Tibial artery (tissue), 4 donors: ENCODE measurements around the gene COG4.

Source experiments
- DNase-seq, 2 donors: peaks; one replicate each; pipeline ENCODE4 v3.0.0-alpha.2; 2019
- H3K27ac ChIP-seq, 2 donors: fragments of 200-600 bp; sonication (generic) in 1 of 2; 1 replicate in 1 of 2; 2 replicates in 1 of 2; pipeline ENCODE4 v1.5.1; 2018 to 2019; ENCODE audit warnings: mild to moderate bottlenecking in 1 of 2
- H3K27me3 ChIP-seq, 2 donors: fragments of 200-600 bp; sonication (generic) in 1 of 2; one replicate each; pipeline versions ENCODE4 v1.5.1 to v1.6.0; 2016 to 2019
- H3K36me3 ChIP-seq, 3 donors: fragments of 200-600 bp; sonication (generic) in 2 of 3; one replicate each; pipeline ENCODE4 v1.5.1; 2016 to 2019; ENCODE audit warnings: mild to moderate bottlenecking in 2 of 3
- H3K4me1 ChIP-seq, 4 donors: fragments of 200-600 bp; sonication (generic) in 2 of 4; 1 replicate in 3 of 4; 2 replicates in 1 of 4; pipeline ENCODE4 v1.5.1; 2016 to 2019
- H3K4me3 ChIP-seq, 2 donors: fragments of 200-600 bp; sonication (generic) in 1 of 2; 1 replicate in 1 of 2; 2 replicates in 1 of 2; pipeline ENCODE4 v1.5.1; 2018 to 2019; ENCODE audit warnings: mild to moderate bottlenecking in 2 of 2
- H3K9me3 ChIP-seq, 3 donors: fragments of 200-600 bp; sonication (generic) in 1 of 3; one replicate each; pipeline ENCODE4 v1.5.1; 2016 to 2019
- intact Hi-C: fragments of 100-400 bp; cut with DNase I; formaldehyde crosslinking; loops from one replicate; pipeline ENCODE4 v1.15.0; 2023; ENCODE audit warnings: low total_unique reads
- TF ChIP-seq, protein P1 (sequence below), 2 experiments: fragments of 200-600 bp in 1 of 2; fragments of 450-650 bp in 1 of 2; IDR thresholded peaks; one replicate each; pipeline ENCODE4 v1.5.1; 2017 to 2019; ENCODE audit warnings: antibody characterized with exemption in 2 of 2, mild to moderate bottlenecking in 1 of 2, moderate library complexity in 1 of 2

COG4 gene

DNA sequence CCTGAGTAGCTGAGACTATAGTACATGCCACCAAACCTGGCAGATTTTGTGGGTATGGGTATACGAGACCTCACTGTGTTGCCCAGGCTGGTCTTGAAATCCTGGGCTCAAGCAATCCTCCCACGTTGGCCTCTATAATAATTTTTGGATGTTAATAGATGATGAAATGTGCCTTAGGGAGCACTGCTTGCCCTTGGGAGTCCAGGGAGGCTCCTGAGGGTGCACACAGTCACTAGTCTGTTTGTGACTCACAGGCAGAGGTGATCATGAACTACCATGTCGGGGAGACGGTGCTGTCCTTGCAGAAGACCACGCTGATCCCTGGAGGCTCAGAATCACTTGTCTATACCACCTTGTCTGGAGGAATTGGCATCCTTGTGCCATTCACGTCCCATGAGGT lies 46.4 kb upstream of the COG4 start:
- TF ChIP-seq, protein P1, sequence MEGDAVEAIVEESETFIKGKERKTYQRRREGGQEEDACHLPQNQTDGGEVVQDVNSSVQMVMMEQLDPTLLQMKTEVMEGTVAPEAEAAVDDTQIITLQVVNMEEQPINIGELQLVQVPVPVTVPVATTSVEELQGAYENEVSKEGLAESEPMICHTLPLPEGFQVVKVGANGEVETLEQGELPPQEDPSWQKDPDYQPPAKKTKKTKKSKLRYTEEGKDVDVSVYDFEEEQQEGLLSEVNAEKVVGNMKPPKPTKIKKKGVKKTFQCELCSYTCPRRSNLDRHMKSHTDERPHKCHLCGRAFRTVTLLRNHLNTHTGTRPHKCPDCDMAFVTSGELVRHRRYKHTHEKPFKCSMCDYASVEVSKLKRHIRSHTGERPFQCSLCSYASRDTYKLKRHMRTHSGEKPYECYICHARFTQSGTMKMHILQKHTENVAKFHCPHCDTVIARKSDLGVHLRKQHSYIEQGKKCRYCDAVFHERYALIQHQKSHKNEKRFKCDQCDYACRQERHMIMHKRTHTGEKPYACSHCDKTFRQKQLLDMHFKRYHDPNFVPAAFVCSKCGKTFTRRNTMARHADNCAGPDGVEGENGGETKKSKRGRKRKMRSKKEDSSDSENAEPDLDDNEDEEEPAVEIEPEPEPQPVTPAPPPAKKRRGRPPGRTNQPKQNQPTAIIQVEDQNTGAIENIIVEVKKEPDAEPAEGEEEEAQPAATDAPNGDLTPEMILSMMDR (IDR thresholded peaks at IDR 0.05) = no peak
- no peaks in the 10 kb centered on the region for H3K27me3 ChIP-seq
- H3K9me3 ChIP-seq = no peaks in the 10 kb centered on the region
- H3K4me1 ChIP-seq = peaks cover 0 to 27% (median 23%) of the 10 kb centered on the region in 4 donors
- H3K4me3 ChIP-seq = no peak overlapping the region
- H3K27ac ChIP-seq = no peak overlapping the region
- H3K36me3 ChIP-seq = peaks cover 79 to 83% (median 82%) of the 10 kb centered on the region in 3 donors
- DNase-seq = no peak
- intact Hi-C loops = loop anchor here (5.0 kb wide), 1 partner anchor 83 kb away; no protein-coding TSS in a partner anchor

DNA sequence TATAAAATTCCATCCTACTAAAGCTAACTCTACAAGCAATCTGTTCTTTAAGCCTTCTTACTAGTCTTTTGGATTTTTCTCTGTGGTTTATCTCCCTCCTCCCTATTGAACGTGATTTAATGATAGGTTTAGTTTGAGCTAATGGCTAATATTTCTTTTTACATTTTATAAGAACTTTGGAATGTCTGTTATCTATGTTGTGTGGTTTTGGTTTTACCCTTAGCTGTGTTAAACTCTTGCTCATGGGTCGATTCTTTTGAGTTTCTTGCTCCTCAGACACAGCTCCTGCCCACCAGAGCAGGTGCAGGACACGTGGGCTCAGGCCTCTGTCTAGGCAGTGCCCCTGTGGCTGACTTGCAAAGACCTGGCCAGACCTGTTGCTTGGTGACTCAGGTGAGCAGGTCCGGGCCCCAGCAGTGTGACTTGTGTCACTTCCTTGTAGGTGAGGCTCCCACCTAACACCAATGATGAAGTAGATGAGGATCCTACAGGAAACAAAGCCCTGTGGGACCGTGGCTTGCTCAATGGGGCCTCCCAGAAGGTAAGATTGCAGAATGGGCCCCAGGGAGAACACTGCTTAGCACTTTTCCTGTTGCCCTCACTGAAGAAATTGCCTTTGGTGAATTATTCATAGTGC lies 45.4 kb upstream of the COG4 start:
- Histone ChIP-seq H3K27ac (no peak overlapping the region), H3K4me3 (no peak overlapping the region), H3K27me3 (no peaks in the 10 kb centered on the region), H3K36me3 (peaks cover 89 to 94% (median 92%) of the 10 kb centered on the region in 3 donors), H3K4me1 (peaks cover 0 to 17% (median 13%) of the 10 kb centered on the region in 4 donors), H3K9me3 (no peaks in the 10 kb centered on the region)
- TF ChIP-seq, protein P1 (IDR thresholded peaks at IDR 0.05) = no peak
- DNase-seq = no peak
- intact Hi-C loops = loop anchor here (5.0 kb wide), 1 partner anchor 84 kb away; no protein-coding TSS in a partner anchor

DNA sequence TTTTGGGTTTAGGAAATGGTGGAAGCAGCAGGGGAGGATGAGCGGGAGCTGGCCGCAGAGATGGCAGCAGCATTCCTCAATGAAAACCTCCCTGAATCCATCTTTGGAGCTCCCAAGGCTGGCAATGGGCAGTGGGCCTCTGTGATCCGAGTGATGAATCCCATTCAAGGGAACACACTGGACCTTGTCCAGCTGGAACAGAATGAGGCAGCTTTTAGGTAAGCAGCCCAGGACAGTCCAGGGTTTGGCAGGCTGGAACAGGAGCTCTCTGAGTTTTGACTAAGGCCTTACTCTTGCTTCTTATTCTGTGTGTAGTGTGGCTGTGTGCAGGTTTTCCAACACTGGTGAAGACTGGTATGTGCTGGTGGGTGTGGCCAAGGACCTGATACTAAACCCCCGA lies 41.7 kb upstream of the COG4 start:
- H3K27ac ChIP-seq = no peak overlapping the region
- H3K4me1 ChIP-seq = peaks cover 0 to 4% (median 0%) of the 10 kb centered on the region in 4 donors
- H3K4me3 ChIP-seq = no peak overlapping the region
- no peaks in the 10 kb centered on the region for H3K27me3 ChIP-seq
- DNase-seq = no peak
- TF ChIP-seq, protein P1 (IDR thresholded peaks at IDR 0.05) = no peak
- intact Hi-C loops = loop anchor here (5.0 kb wide), 1 partner anchor 87 kb away; no protein-coding TSS in a partner anchor
- H3K36me3 ChIP-seq = peaks cover 99 to 100% (median 100%) of the 10 kb centered on the region in 3 donors
- H3K9me3 ChIP-seq = no peaks in the 10 kb centered on the region

DNA sequence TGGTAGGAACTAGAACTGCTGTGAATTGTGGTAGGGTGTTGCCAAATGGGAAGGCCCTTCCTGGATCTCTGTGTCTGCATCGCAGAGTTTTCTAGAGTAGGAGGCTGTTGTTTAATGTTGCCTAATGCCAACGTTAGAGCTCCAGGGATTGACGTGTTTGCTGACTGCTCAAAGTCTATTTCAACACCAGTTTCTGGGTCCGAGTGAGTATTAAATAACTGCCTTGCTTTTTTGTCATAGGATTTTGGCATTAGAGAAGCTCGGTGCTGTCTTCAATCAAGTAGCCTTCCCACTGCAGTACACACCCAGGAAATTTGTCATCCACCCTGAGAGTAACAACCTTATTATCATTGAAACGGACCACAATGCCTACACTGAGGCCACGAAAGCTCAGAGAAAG lies 40.3 kb upstream of the COG4 start:
- intact Hi-C loops = no loop called here
- Histone ChIP-seq H3K27me3 (no peaks in the 10 kb centered on the region), H3K27ac (no peak overlapping the region), H3K4me1 (no peaks in the 10 kb centered on the region), H3K9me3 (no peaks in the 10 kb centered on the region), H3K36me3 (peaks cover 98 to 100% (median 99%) of the 10 kb centered on the region in 3 donors), H3K4me3 (no peak overlapping the region)
- TF ChIP-seq, protein P1 (IDR thresholded peaks at IDR 0.05) = no peak
- no peak for DNase-seq

DNA sequence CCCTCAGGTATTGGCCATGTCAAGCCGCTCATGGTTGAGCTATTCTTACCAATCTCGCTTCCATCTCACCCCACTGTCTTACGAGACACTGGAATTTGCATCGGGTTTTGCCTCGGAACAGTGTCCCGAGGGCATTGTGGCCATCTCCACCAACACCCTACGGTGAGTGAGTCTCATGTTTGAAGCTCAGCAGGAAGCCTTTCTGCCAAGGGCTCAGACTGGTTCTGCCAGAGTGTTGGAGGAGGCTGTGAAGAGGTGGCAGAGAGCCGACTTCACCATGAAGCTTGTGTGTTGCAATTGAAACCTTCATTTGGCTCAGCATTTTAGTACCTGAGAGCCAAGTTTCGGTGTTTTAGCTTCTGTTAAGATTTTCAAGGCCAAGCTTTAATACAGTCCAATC lies 38.3 kb upstream of the COG4 start:
- no peak overlapping the region for H3K27ac ChIP-seq
- peaks cover 95 to 99% (median 99%) of the 10 kb centered on the region in 3 donors for H3K36me3 ChIP-seq
- no peaks in the 10 kb centered on the region for H3K4me1 ChIP-seq
- no peak overlapping the region for H3K4me3 ChIP-seq
- DNase-seq = no peak
- intact Hi-C loops = no loop called here
- TF ChIP-seq, protein P1 (IDR thresholded peaks at IDR 0.05) = no peak
- no peaks in the 10 kb centered on the region for H3K27me3 ChIP-seq
- H3K9me3 ChIP-seq = no peaks in the 10 kb centered on the region
